IMR-90 (cell line): ENCODE measurements around the gene RBP5.

Experiments
- BHLHE40 ChIP-seq: fragments of 150-350 bp; IDR thresholded peaks from 2 replicates; pipeline ENCODE4 v1.6.1; 2016; ENCODE audit warnings: mild to moderate bottlenecking, low read depth, low read length
- MAFK ChIP-seq: IDR thresholded peaks from 2 replicates; pipeline ENCODE4 v1.6.1; 2012; ENCODE audit warnings: low read depth, low read length, improper control_type of control experiment
- MXI1 ChIP-seq: IDR thresholded peaks from 2 replicates; pipeline ENCODE4 v1.6.1; 2012; ENCODE audit warnings: low read depth, mild to moderate bottlenecking, low read length, moderate library complexity, borderline replicate concordance
- POLR2A ChIP-seq: IDR thresholded peaks from 2 replicates; pipeline ENCODE4 v1.6.1; 2012; ENCODE audit warnings: mild to moderate bottlenecking, low read depth, low read length
- RAD21 ChIP-seq: IDR thresholded peaks from 2 replicates; pipeline ENCODE4 v1.6.1; 2012; ENCODE audit warnings: low read length, improper control_type of control experiment
- RCOR1 ChIP-seq: IDR thresholded peaks from 2 replicates; pipeline ENCODE4 v1.6.1; 2012; ENCODE audit warnings: mild to moderate bottlenecking, low read length, improper control_type of control experiment; ENCODE audit not compliant: insufficient replicate concordance
- RFX5 ChIP-seq: IDR thresholded peaks from 2 replicates; pipeline ENCODE4 v1.8.0; 2012; ENCODE audit warnings: low read depth, mild to moderate bottlenecking, low read length, moderate library complexity
- SMC3 ChIP-seq: fragments of 150-350 bp; IDR thresholded peaks from 2 replicates; pipeline ENCODE4 v1.6.1; 2016; ENCODE audit warnings: low read depth, mild to moderate bottlenecking, antibody characterized with exemption, low read length, moderate library complexity
- TF ChIP-seq, protein P1 (sequence below): conservative IDR thresholded peaks from 2 replicates; pipeline ENCODE4 v1.5.1; 2012; ENCODE audit warnings: mild to moderate bottlenecking, low read depth, low read length, improper control_type of control experiment
- TF ChIP-seq, protein P2 (sequence below): fragments of 150-350 bp; IDR thresholded peaks from 2 replicates; pipeline ENCODE4 v1.6.1; 2016; ENCODE audit warnings: low read depth, mild to moderate bottlenecking, low read length, moderate library complexity, borderline replicate concordance
- TF ChIP-seq, protein P3 (sequence below): fragments of 150-350 bp; IDR thresholded peaks from 2 replicates; pipeline ENCODE4 v1.6.1; 2017; ENCODE audit warnings: mild to moderate bottlenecking, antibody characterized with exemption, low read length, low read depth

DNA sequence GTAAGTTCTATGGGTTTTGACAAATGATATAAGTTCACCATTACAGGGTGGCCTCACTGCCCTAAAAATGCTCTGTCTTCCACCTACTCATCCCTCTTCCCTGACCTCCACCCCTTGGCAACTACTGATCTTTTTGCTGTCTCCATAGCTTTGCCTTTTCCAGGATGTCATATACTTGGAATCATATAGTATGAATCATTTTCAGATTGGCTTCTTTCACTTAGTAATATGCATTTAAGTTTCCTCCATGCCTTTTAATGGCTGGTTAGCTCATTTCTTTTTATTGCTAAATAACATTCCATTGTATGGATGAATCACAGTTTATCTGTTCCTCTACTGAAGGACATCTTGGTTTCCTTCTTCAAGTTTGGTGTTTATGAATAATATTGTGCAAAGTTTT lies 46.8 kb upstream of the RBP5 start:
- TF ChIP-seq, protein P1, sequence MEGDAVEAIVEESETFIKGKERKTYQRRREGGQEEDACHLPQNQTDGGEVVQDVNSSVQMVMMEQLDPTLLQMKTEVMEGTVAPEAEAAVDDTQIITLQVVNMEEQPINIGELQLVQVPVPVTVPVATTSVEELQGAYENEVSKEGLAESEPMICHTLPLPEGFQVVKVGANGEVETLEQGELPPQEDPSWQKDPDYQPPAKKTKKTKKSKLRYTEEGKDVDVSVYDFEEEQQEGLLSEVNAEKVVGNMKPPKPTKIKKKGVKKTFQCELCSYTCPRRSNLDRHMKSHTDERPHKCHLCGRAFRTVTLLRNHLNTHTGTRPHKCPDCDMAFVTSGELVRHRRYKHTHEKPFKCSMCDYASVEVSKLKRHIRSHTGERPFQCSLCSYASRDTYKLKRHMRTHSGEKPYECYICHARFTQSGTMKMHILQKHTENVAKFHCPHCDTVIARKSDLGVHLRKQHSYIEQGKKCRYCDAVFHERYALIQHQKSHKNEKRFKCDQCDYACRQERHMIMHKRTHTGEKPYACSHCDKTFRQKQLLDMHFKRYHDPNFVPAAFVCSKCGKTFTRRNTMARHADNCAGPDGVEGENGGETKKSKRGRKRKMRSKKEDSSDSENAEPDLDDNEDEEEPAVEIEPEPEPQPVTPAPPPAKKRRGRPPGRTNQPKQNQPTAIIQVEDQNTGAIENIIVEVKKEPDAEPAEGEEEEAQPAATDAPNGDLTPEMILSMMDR: no peak
- TF ChIP-seq, protein P2, sequence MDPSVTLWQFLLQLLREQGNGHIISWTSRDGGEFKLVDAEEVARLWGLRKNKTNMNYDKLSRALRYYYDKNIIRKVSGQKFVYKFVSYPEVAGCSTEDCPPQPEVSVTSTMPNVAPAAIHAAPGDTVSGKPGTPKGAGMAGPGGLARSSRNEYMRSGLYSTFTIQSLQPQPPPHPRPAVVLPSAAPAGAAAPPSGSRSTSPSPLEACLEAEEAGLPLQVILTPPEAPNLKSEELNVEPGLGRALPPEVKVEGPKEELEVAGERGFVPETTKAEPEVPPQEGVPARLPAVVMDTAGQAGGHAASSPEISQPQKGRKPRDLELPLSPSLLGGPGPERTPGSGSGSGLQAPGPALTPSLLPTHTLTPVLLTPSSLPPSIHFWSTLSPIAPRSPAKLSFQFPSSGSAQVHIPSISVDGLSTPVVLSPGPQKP: no peak
- TF ChIP-seq, protein P3, sequence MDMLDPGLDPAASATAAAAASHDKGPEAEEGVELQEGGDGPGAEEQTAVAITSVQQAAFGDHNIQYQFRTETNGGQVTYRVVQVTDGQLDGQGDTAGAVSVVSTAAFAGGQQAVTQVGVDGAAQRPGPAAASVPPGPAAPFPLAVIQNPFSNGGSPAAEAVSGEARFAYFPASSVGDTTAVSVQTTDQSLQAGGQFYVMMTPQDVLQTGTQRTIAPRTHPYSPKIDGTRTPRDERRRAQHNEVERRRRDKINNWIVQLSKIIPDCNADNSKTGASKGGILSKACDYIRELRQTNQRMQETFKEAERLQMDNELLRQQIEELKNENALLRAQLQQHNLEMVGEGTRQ: no peak
- no peak for TF ChIP-seq BHLHE40
- TF ChIP-seq RCOR1: no peak
- TF ChIP-seq POLR2A: no peak
- no peak for TF ChIP-seq RAD21
- TF ChIP-seq RFX5: no peak
- TF ChIP-seq MAFK: no peak
- no peak for TF ChIP-seq MXI1
- no peak for TF ChIP-seq SMC3
